ENCODE measurements around the gene LRRK1. TPM values are rescaled to one million over a fixed set of nuclear protein-coding genes. Genes with fewer than 3 reads are reported as not detected.
"Not testable (repeated sequence)": the region's sequence is repeated elsewhere in the genome, so short reads cannot be mapped to it uniquely, and the experiment has no call there.

LRRK1 gene
- total and polyA plus RNA-seq, 2 donors (not counting 1 experiment from before 2014, with no cell fraction given) = 19.8 to 53.0 TPM

DNA sequence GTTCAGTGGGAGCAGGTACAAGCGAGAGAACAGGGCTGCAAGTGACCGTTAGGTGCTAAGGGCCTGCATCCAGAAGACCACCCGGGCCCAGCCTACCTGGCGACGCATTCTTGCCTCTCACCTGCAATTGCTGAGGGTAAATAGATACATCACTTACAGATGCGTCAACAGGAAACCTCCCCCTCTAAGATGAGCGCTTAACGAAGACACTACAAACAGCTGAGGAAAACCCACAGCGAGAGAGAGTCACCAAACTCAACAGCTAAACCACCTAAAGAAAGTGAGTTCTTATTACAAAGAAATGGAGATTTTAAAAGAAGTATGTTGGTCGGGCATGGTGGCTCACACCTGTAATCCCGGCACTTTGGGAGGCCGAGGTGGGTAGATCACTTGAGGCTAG lies 174.8 kb downstream of the LRRK1 start:
- Mint-ChIP-seq H3K9me3 (ENCODE audit: insufficient read depth) (no peaks in the 10 kb centered on the region), H3K4me3 (no peak overlapping the region), H3K27ac (no peak overlapping the region), H3K27me3 (no peaks in the 10 kb centered on the region), H3K4me1 (peaks cover 2% of the 10 kb centered on the region)
- Histone ChIP-seq H3K9me3 (ENCODE audit: control extremely low read depth in 1 of 3, control insufficient read depth in 2 of 3, insufficient read depth in 1 of 3, low read length in 2 of 3) (peaks cover 0 to 6% (median 0%) of the 10 kb centered on the region in 3 donors), H3K27ac (ENCODE audit: low read length in 2 of 2) (no peak overlapping the region), H2AFZ (ENCODE audit: insufficient read depth, low read depth, low read length, poor library complexity, severe bottlenecking) (no peak overlapping the region), H3K27me3 (replicated peaks in 1 of 4; ENCODE audit: control extremely low read depth in 1 of 4, control insufficient read depth in 3 of 4, insufficient read depth in 4 of 4, low read length in 3 of 4) (no peaks in the 10 kb centered on the region), H3K9ac (ENCODE audit: low read length) (no peak overlapping the region), H3K36me3 (replicated peaks in 1 of 2; ENCODE audit: control extremely low read depth in 1 of 2, control insufficient read depth in 1 of 2, extremely low read depth in 1 of 2, insufficient read depth in 2 of 2, low read length in 1 of 2) (no peaks in the 10 kb centered on the region), H3K4me2 (replicated peaks; ENCODE audit: low read depth, low read length, poor library complexity, severe bottlenecking) (no peak overlapping the region), H3K79me2 (ENCODE audit: control insufficient read depth, insufficient read depth, low read length) (no peaks in the 10 kb centered on the region), H4K20me1 (ENCODE audit: control insufficient read depth, insufficient read depth, low read length, poor library complexity, severe bottlenecking) (no peaks in the 10 kb centered on the region), H3K4me1 (ENCODE audit: control insufficient read depth in 2 of 2, insufficient read depth in 2 of 2, low read length in 2 of 2) (peaks cover 0 to 2% of the 10 kb centered on the region in 2 donors), H3K4me3 (ENCODE audit: control extremely low read depth in 1 of 5, extremely low read depth in 1 of 5, insufficient read depth in 1 of 5, low read depth in 2 of 5, low read length in 4 of 5) (no peak overlapping the region)
- ATAC-seq (ENCODE audit: low read depth) (no peak), DNase-seq (no peak)
- WGBS (ENCODE audit: insufficient coverage) = 100% methylated on average over 2 of the region's 12 CpGs
- POLR2A ChIA-PET = no interaction called here
- intact Hi-C loops (cut with micrococcal nuclease) = no loop called here
- TF ChIP-seq, protein P1, sequence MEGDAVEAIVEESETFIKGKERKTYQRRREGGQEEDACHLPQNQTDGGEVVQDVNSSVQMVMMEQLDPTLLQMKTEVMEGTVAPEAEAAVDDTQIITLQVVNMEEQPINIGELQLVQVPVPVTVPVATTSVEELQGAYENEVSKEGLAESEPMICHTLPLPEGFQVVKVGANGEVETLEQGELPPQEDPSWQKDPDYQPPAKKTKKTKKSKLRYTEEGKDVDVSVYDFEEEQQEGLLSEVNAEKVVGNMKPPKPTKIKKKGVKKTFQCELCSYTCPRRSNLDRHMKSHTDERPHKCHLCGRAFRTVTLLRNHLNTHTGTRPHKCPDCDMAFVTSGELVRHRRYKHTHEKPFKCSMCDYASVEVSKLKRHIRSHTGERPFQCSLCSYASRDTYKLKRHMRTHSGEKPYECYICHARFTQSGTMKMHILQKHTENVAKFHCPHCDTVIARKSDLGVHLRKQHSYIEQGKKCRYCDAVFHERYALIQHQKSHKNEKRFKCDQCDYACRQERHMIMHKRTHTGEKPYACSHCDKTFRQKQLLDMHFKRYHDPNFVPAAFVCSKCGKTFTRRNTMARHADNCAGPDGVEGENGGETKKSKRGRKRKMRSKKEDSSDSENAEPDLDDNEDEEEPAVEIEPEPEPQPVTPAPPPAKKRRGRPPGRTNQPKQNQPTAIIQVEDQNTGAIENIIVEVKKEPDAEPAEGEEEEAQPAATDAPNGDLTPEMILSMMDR (IDR thresholded peaks at IDR 0.05) = no peak
- no peak for TF ChIP-seq EZH2 (IDR thresholded peaks at IDR 0.05; ENCODE audit: borderline replicate concordance, insufficient read depth, low read depth, low read length, poor library complexity, severe bottlenecking)
- CTCF ChIA-PET = interaction anchor here (1.0 to 1.2 kb wide), 2 partner anchors 165 to 167 kb away, joined by 3 to 4 read pairs; no protein-coding TSS in a partner anchor

DNA sequence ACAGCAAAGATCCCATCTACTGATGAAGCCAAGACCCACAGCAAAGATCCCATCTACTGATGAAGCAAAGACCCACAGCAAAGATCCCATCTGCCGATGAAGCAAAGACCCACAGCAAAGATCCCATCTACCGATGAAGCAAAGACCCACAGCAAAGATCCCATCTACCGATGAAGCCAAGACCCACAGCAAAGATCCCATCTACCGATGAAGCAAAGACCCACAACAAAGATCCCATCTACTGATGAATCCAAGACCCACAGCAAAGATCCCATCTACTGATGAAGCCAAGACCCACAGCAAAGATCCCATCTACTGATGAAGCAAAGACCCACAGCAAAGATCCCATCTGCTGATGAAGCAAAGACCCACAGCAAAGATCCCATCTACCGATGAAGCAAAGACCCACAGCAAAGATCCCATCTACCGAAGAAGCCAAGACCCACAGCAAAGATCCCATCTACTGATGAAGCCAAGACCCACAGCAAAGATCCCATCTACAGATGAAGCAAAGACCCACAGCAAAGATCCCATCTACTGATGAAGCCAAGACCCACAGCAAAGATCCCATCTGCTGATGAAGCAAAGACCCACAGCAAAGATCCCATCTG lies 176.7 kb downstream of the LRRK1 start:
- H3K9ac ChIP-seq (ENCODE audit: low read length); intact Hi-C loops (cut with micrococcal nuclease); H4K20me1 ChIP-seq (ENCODE audit: control insufficient read depth, insufficient read depth, low read length, poor library complexity, severe bottlenecking); H3K9me3 Mint-ChIP-seq (ENCODE audit: insufficient read depth); H2AFZ ChIP-seq (ENCODE audit: insufficient read depth, low read depth, low read length, poor library complexity, severe bottlenecking); H3K27me3 Mint-ChIP-seq; H3K79me2 ChIP-seq (ENCODE audit: control insufficient read depth, insufficient read depth, low read length); H3K27ac Mint-ChIP-seq; H3K27ac ChIP-seq (ENCODE audit: low read length in 2 of 2); H3K4me3 ChIP-seq (ENCODE audit: control extremely low read depth in 1 of 5, extremely low read depth in 1 of 5, insufficient read depth in 1 of 5, low read depth in 2 of 5, low read length in 4 of 5); H3K4me1 ChIP-seq (ENCODE audit: control insufficient read depth in 2 of 2, insufficient read depth in 2 of 2, low read length in 2 of 2); H3K27me3 ChIP-seq (replicated peaks in 1 of 4; ENCODE audit: control extremely low read depth in 1 of 4, control insufficient read depth in 3 of 4, insufficient read depth in 4 of 4, low read length in 3 of 4); H3K4me1 Mint-ChIP-seq; POLR2A ChIA-PET; ATAC-seq (ENCODE audit: low read depth); H3K36me3 ChIP-seq (replicated peaks in 1 of 2; ENCODE audit: control extremely low read depth in 1 of 2, control insufficient read depth in 1 of 2, extremely low read depth in 1 of 2, insufficient read depth in 2 of 2, low read length in 1 of 2); H3K9me3 ChIP-seq (ENCODE audit: control extremely low read depth in 1 of 3, control insufficient read depth in 2 of 3, insufficient read depth in 1 of 3, low read length in 2 of 3); H3K4me3 Mint-ChIP-seq; DNase-seq; H3K4me2 ChIP-seq (replicated peaks; ENCODE audit: low read depth, low read length, poor library complexity, severe bottlenecking): not testable (repeated sequence)
- CTCF ChIA-PET = interaction anchor here (1.8 kb wide), 1 partner anchor 163 kb away, joined by 4 read pairs; no protein-coding TSS in a partner anchor
- 86% methylated on average over 4 of the region's 6 CpGs for WGBS (ENCODE audit: insufficient coverage)
